ENCODE measurements around the gene EFNA5. TPM values are rescaled to one million over a fixed set of nuclear protein-coding genes. Genes with fewer than 3 reads are reported as not detected.

The EFNA5 gene
- total RNA-seq, 1 donor from 2014 or later: 10.2 TPM

GRCh38 chr5:107428303-107428813 lies 242.4 kb downstream of the EFNA5 start:
- Histone ChIP-seq H3K4me3 (no peak overlapping the region), H3K36me3 (no peaks in the 10 kb centered on the region), H3K9me3 (no peaks in the 10 kb centered on the region), H3K27me3 (ENCODE audit: low read depth) (no peaks in the 10 kb centered on the region), H3K27ac (no peak overlapping the region), H3K4me1 (no peaks in the 10 kb centered on the region)
- ATAC-seq: no peak
- no peak for TF ChIP-seq CTCF (IDR thresholded peaks at IDR 0.05)
- DNase-seq: no peak
- intact Hi-C loops (cut with DNase I): no loop called here

GRCh38 chr5:107426872-107427271 lies 243.9 kb downstream of the EFNA5 start:
- TF ChIP-seq CTCF (IDR thresholded peaks at IDR 0.05): no peak
- Histone ChIP-seq H3K9me3 (no peaks in the 10 kb centered on the region), H3K4me3 (no peak overlapping the region), H3K4me1 (no peaks in the 10 kb centered on the region), H3K27me3 (ENCODE audit: low read depth) (no peaks in the 10 kb centered on the region), H3K36me3 (no peaks in the 10 kb centered on the region), H3K27ac (no peak overlapping the region)
- intact Hi-C loops (cut with DNase I): no loop called here
- DNase-seq: no peak
- no peak for ATAC-seq

GRCh38 chr5:107426209-107426608 lies 244.5 kb downstream of the EFNA5 start:
- ATAC-seq: no peak
- TF ChIP-seq CTCF (IDR thresholded peaks at IDR 0.05): no peak
- no peak overlapping the region for H3K27ac ChIP-seq

GRCh38 chr5:107425541-107426031 lies 245.2 kb downstream of the EFNA5 start:
- Histone ChIP-seq H3K4me1 (no peaks in the 10 kb centered on the region), H3K9me3 (no peaks in the 10 kb centered on the region), H3K4me3 (no peak overlapping the region), H3K27ac (no peak overlapping the region), H3K27me3 (ENCODE audit: low read depth) (no peaks in the 10 kb centered on the region), H3K36me3 (no peaks in the 10 kb centered on the region)
- no peak for TF ChIP-seq CTCF (IDR thresholded peaks at IDR 0.05)
- intact Hi-C loops (cut with DNase I): no loop called here
- ATAC-seq (peak in 1 of 2 donors; percentile 49), DNase-seq (no peak)

More at GRCh38 chr5:107426209-107426608, 244.5 kb downstream of the EFNA5 start:
- no peak for DNase-seq
- H3K4me3 ChIP-seq: no peak overlapping the region
- H3K4me1 ChIP-seq: no peaks in the 10 kb centered on the region
- no peaks in the 10 kb centered on the region for H3K27me3 ChIP-seq (ENCODE audit: low read depth)
- intact Hi-C loops (cut with DNase I): no loop called here
- H3K36me3 ChIP-seq: no peaks in the 10 kb centered on the region
- H3K9me3 ChIP-seq: no peaks in the 10 kb centered on the region

GRCh38 chr5:107424491-107424890 lies 246.2 kb downstream of the EFNA5 start:
- intact Hi-C loops (cut with DNase I): no loop called here
- Histone ChIP-seq H3K36me3 (no peaks in the 10 kb centered on the region), H3K27ac (no peak overlapping the region), H3K27me3 (ENCODE audit: low read depth) (no peaks in the 10 kb centered on the region), H3K4me3 (no peak overlapping the region), H3K9me3 (no peaks in the 10 kb centered on the region), H3K4me1 (no peaks in the 10 kb centered on the region)
- ATAC-seq: no peak
- no peak for TF ChIP-seq CTCF (IDR thresholded peaks at IDR 0.05)
- DNase-seq: no peak

Data from lower lobe of right lung (tissue), 2 donors.